ENCODE data around the gene TTLL4. TPM values are rescaled to one million over a fixed set of nuclear protein-coding genes. Genes with fewer than 3 reads are reported as not detected.
A peak's percentile ranks its signal among the peaks of the same experiment; 100 is the strongest.
"Not testable (repeated sequence)": the region's sequence is repeated elsewhere in the genome, so short reads cannot be mapped to it uniquely, and the experiment has no call there.

TTLL4 gene
- polyA plus RNA-seq, 2 donors, result 11.5 to 20.0 TPM

- no peak overlapping the region for H3K27ac ChIP-seq (ENCODE audit: low read depth in 2 of 2, low read length in 1 of 2)
- H3K4me1 ChIP-seq (ENCODE audit: control insufficient read depth in 2 of 2, insufficient read depth in 2 of 2, low read length in 1 of 2), result no peaks in the 10 kb centered on the region
- no peak overlapping the region for H3K4me3 ChIP-seq (ENCODE audit: low read depth in 1 of 2, low read length in 2 of 2)
- no peaks in the 10 kb centered on the region for H3K27me3 ChIP-seq (ENCODE audit: control insufficient read depth in 1 of 2, insufficient read depth in 2 of 2, low read length in 2 of 2)
- WGBS, 2 donors, result 73 to 75% methylated on average over 3 of the region's 3 CpGs
- H3K36me3 ChIP-seq (ENCODE audit: control insufficient read depth in 2 of 2, insufficient read depth in 2 of 2, low read length in 1 of 2), result peaks cover 4 to 10% of the 10 kb centered on the region in 2 donors
- no peaks in the 10 kb centered on the region for H3K9me3 ChIP-seq (ENCODE audit: control insufficient read depth in 2 of 2, insufficient read depth in 1 of 2, low read depth in 1 of 2, low read length in 1 of 2)
Measured at GRCh38 chr2:218680061-218680460, 30.6 kb upstream of the TTLL4 start.

DNA sequence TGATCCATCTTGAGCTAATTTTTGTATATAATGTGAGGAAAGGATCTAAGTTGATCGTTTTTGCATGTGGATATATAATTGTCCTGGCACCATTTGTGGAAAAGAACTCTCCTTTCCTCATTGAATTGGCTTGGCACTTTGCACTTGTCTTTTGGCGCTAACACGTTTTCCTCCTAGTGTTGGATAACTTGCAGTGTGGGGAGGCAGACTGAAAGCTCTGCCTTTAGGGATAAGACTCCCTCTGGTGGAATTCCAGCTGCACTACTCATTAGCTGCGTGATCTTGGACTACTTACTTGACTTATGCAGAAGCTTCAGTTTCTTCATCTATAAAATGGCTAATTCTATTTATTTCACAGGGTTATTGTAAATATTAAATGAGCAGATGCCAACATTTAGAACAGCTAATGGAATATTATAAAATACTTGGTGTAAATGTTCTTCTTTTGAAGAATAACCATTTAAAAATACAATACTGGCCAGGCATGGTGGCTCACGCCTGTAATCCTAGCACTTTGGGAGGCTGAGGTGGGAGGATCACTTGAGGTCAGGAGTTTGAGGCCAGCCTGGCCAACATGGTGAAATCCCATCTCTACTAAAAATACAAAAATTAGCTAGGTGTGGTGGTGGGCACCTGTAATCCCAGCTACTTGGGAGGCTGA is 23.1 kb upstream of the TTLL4 start:
- peaks cover 0 to 11% of the 10 kb centered on the region in 2 donors for H3K36me3 ChIP-seq (ENCODE audit: control insufficient read depth in 2 of 2, insufficient read depth in 2 of 2, low read length in 1 of 2)
- not testable (repeated sequence) for H3K27ac ChIP-seq (ENCODE audit: low read depth in 2 of 2, low read length in 1 of 2); H3K27me3 ChIP-seq (ENCODE audit: control insufficient read depth in 1 of 2, insufficient read depth in 2 of 2, low read length in 2 of 2); H3K9me3 ChIP-seq (ENCODE audit: control insufficient read depth in 2 of 2, insufficient read depth in 1 of 2, low read depth in 1 of 2, low read length in 1 of 2); H3K4me3 ChIP-seq (ENCODE audit: low read depth in 1 of 2, low read length in 2 of 2); H3K4me1 ChIP-seq (ENCODE audit: control insufficient read depth in 2 of 2, insufficient read depth in 2 of 2, low read length in 1 of 2)
- 26 to 29% methylated on average over 5 of the region's 5 CpGs for WGBS, 2 donors

- no peaks in the 10 kb centered on the region for H3K9me3 ChIP-seq (ENCODE audit: control insufficient read depth in 2 of 2, insufficient read depth in 1 of 2, low read depth in 1 of 2, low read length in 1 of 2)
- no peaks in the 10 kb centered on the region for H3K27me3 ChIP-seq (ENCODE audit: control insufficient read depth in 1 of 2, insufficient read depth in 2 of 2, low read length in 2 of 2)
- peaks cover 0 to 18% of the 10 kb centered on the region in 2 donors for H3K36me3 ChIP-seq (ENCODE audit: control insufficient read depth in 2 of 2, insufficient read depth in 2 of 2, low read length in 1 of 2)
- H3K27ac ChIP-seq (ENCODE audit: low read depth in 2 of 2, low read length in 1 of 2), result no peak overlapping the region
- H3K4me3 ChIP-seq (ENCODE audit: low read depth in 1 of 2, low read length in 2 of 2), result no peak overlapping the region
- no peaks in the 10 kb centered on the region for H3K4me1 ChIP-seq (ENCODE audit: control insufficient read depth in 2 of 2, insufficient read depth in 2 of 2, low read length in 1 of 2)
Measured at GRCh38 chr2:218691234-218691633, 19.4 kb upstream of the TTLL4 start.

GRCh38 chr2:218694405-218695145 is 16.1 kb upstream of the TTLL4 start:
- no peak overlapping the region for H3K27ac ChIP-seq (ENCODE audit: low read depth in 2 of 2, low read length in 1 of 2)
- H3K9me3 ChIP-seq (ENCODE audit: control insufficient read depth in 2 of 2, insufficient read depth in 1 of 2, low read depth in 1 of 2, low read length in 1 of 2), result no peaks in the 10 kb centered on the region
- H3K27me3 ChIP-seq (ENCODE audit: control insufficient read depth in 1 of 2, insufficient read depth in 2 of 2, low read length in 2 of 2), result no peaks in the 10 kb centered on the region
- peaks cover 7 to 26% of the 10 kb centered on the region in 2 donors for H3K36me3 ChIP-seq (ENCODE audit: control insufficient read depth in 2 of 2, insufficient read depth in 2 of 2, low read length in 1 of 2)
- no peak overlapping the region for H3K4me3 ChIP-seq (ENCODE audit: low read depth in 1 of 2, low read length in 2 of 2)
- H3K4me1 ChIP-seq (ENCODE audit: control insufficient read depth in 2 of 2, insufficient read depth in 2 of 2, low read length in 1 of 2), result no peaks in the 10 kb centered on the region
- 93 to 94% methylated on average over 3 of the region's 3 CpGs for WGBS, 2 donors

GRCh38 chr2:218698885-218699284 is 11.8 kb upstream of the TTLL4 start:
- Histone ChIP-seq H3K27me3 (ENCODE audit: control insufficient read depth in 1 of 2, insufficient read depth in 2 of 2, low read length in 2 of 2) (no peaks in the 10 kb centered on the region), H3K4me3 (ENCODE audit: low read depth in 1 of 2, low read length in 2 of 2) (no peak overlapping the region), H3K36me3 (ENCODE audit: control insufficient read depth in 2 of 2, insufficient read depth in 2 of 2, low read length in 1 of 2) (peaks cover 7 to 11% of the 10 kb centered on the region in 2 donors), H3K9me3 (ENCODE audit: control insufficient read depth in 2 of 2, insufficient read depth in 1 of 2, low read depth in 1 of 2, low read length in 1 of 2) (no peaks in the 10 kb centered on the region), H3K27ac (ENCODE audit: low read depth in 2 of 2, low read length in 1 of 2) (no peak overlapping the region), H3K4me1 (ENCODE audit: control insufficient read depth in 2 of 2, insufficient read depth in 2 of 2, low read length in 1 of 2) (no peaks in the 10 kb centered on the region)
- whole genome bisulfite sequencing, 2 donors, result 92 to 95% methylated on average over 8 of the region's 8 CpGs

DNA sequence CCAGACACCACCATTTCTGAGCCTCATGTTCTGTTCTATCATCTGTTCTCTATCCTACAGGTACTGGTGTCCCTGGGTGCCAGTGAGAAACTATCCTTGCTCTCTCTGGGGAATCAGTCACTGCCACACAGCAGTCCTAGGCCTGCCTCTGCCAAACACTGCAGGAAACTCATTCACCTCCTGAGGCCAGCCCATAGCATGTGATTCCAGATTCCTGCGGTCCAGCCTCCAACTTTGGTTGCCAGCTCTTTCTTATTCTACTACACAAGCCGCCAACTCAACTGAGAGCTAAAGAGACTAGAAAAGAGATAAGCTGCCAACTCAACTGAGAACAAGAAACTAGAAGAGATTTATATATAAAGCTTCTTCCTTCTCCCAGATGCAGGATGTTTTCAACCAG is 8.8 kb upstream of the TTLL4 start:
- H3K4me3 ChIP-seq (ENCODE audit: low read depth in 1 of 2, low read length in 2 of 2), result no peak overlapping the region
- no peaks in the 10 kb centered on the region for H3K9me3 ChIP-seq (ENCODE audit: control insufficient read depth in 2 of 2, insufficient read depth in 1 of 2, low read depth in 1 of 2, low read length in 1 of 2)
- peaks cover 7 to 11% of the 10 kb centered on the region in 2 donors for H3K36me3 ChIP-seq (ENCODE audit: control insufficient read depth in 2 of 2, insufficient read depth in 2 of 2, low read length in 1 of 2)
- no peak overlapping the region for H3K27ac ChIP-seq (ENCODE audit: low read depth in 2 of 2, low read length in 1 of 2)
- H3K27me3 ChIP-seq (ENCODE audit: control insufficient read depth in 1 of 2, insufficient read depth in 2 of 2, low read length in 2 of 2), result no peaks in the 10 kb centered on the region
- WGBS, 2 donors, result 70 to 81% methylated on average over 2 of the region's 2 CpGs
- no peaks in the 10 kb centered on the region for H3K4me1 ChIP-seq (ENCODE audit: control insufficient read depth in 2 of 2, insufficient read depth in 2 of 2, low read length in 1 of 2)

GRCh38 chr2:218703341-218703740 is 7.3 kb upstream of the TTLL4 start:
- H3K36me3 ChIP-seq (ENCODE audit: control insufficient read depth in 2 of 2, insufficient read depth in 2 of 2, low read length in 1 of 2), result peaks cover 4 to 8% of the 10 kb centered on the region in 2 donors
- 88 to 90% methylated on average over 4 of the region's 4 CpGs for WGBS, 2 donors
- no peak overlapping the region for H3K27ac ChIP-seq (ENCODE audit: low read depth in 2 of 2, low read length in 1 of 2)
- no peaks in the 10 kb centered on the region for H3K4me1 ChIP-seq (ENCODE audit: control insufficient read depth in 2 of 2, insufficient read depth in 2 of 2, low read length in 1 of 2)
- H3K9me3 ChIP-seq (ENCODE audit: control insufficient read depth in 2 of 2, insufficient read depth in 1 of 2, low read depth in 1 of 2, low read length in 1 of 2), result no peaks in the 10 kb centered on the region
- H3K4me3 ChIP-seq (ENCODE audit: low read depth in 1 of 2, low read length in 2 of 2), result no peak overlapping the region
- no peaks in the 10 kb centered on the region for H3K27me3 ChIP-seq (ENCODE audit: control insufficient read depth in 1 of 2, insufficient read depth in 2 of 2, low read length in 2 of 2)

- Histone ChIP-seq H3K9me3 (ENCODE audit: control insufficient read depth in 2 of 2, insufficient read depth in 1 of 2, low read depth in 1 of 2, low read length in 1 of 2) (no peaks in the 10 kb centered on the region), H3K36me3 (ENCODE audit: control insufficient read depth in 2 of 2, insufficient read depth in 2 of 2, low read length in 1 of 2) (no peaks in the 10 kb centered on the region), H3K4me1 (ENCODE audit: control insufficient read depth in 2 of 2, insufficient read depth in 2 of 2, low read length in 1 of 2) (no peaks in the 10 kb centered on the region), H3K27ac (ENCODE audit: low read depth in 2 of 2, low read length in 1 of 2) (no peak overlapping the region), H3K4me3 (ENCODE audit: low read depth in 1 of 2, low read length in 2 of 2) (no peak overlapping the region), H3K27me3 (ENCODE audit: control insufficient read depth in 1 of 2, insufficient read depth in 2 of 2, low read length in 2 of 2) (no peaks in the 10 kb centered on the region)
- WGBS, 2 donors, result 91 to 97% methylated on average over 4 of the region's 4 CpGs
Measured at GRCh38 chr2:218708086-218708485, 2.5 kb upstream of the TTLL4 start.

DNA sequence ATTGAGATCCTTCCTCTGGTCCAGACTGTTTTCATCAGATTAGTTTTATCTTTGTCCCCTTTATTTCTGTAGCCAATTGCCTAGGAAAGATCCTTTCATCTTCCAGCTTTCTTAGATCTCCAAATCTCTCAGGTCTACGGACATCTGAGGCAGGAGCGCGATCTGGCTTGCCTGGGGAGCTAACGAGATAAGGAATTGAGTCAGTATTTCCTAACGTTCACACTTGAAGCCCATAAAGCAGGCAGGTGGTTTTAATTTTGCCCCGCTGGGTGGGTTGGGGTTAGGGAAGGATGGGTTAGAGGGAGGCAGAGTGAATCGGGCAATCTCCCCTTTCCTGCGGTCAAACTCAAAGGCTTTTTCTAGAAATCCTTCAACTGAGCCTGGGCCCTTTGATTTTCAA is 727 bp upstream of the TTLL4 start:
- H3K27me3 ChIP-seq (ENCODE audit: control insufficient read depth in 1 of 2, insufficient read depth in 2 of 2, low read length in 2 of 2), result no peaks in the 10 kb centered on the region
- no peak overlapping the region for H3K4me3 ChIP-seq (ENCODE audit: low read depth in 1 of 2, low read length in 2 of 2)
- H3K36me3 ChIP-seq (ENCODE audit: control insufficient read depth in 2 of 2, insufficient read depth in 2 of 2, low read length in 1 of 2), result no peaks in the 10 kb centered on the region
- no peaks in the 10 kb centered on the region for H3K9me3 ChIP-seq (ENCODE audit: control insufficient read depth in 2 of 2, insufficient read depth in 1 of 2, low read depth in 1 of 2, low read length in 1 of 2)
- H3K4me1 ChIP-seq (ENCODE audit: control insufficient read depth in 2 of 2, insufficient read depth in 2 of 2, low read length in 1 of 2), result no peaks in the 10 kb centered on the region
- H3K27ac ChIP-seq (ENCODE audit: low read depth in 2 of 2, low read length in 1 of 2), result no peak overlapping the region
- WGBS, 2 donors, result 85 to 86% methylated on average over 8 of the region's 8 CpGs

DNA sequence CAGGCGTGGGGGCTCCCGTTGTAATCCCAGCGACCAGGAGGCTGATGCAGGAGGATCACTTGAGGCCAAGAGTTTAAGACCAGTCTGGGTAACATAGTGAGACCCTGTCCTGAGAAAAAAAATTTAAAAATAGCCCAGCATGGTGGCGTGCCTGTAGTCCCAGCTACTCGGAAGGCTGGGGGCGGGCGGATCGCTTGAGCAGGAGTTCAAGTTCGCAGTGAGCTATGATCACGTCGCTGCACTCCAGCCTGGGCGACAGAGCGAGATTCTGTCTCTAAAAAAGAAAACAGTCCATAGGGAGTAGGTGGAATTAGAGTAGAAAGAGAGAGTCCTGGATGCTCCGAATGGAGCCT is 325 bp upstream of the TTLL4 start:
- Histone ChIP-seq H3K4me1 (ENCODE audit: control insufficient read depth in 2 of 2, insufficient read depth in 2 of 2, low read length in 1 of 2) (no peaks in the 10 kb centered on the region), H3K9me3 (ENCODE audit: control insufficient read depth in 2 of 2, insufficient read depth in 1 of 2, low read depth in 1 of 2, low read length in 1 of 2) (no peaks in the 10 kb centered on the region), H3K27me3 (ENCODE audit: control insufficient read depth in 1 of 2, insufficient read depth in 2 of 2, low read length in 2 of 2) (no peaks in the 10 kb centered on the region), H3K36me3 (ENCODE audit: control insufficient read depth in 2 of 2, insufficient read depth in 2 of 2, low read length in 1 of 2) (no peaks in the 10 kb centered on the region), H3K27ac (ENCODE audit: low read depth in 2 of 2, low read length in 1 of 2) (no peak overlapping the region), H3K4me3 (ENCODE audit: low read depth in 1 of 2, low read length in 2 of 2) (peak overlapping the region in 1 of 2 donors; percentile 19)
- 44 to 48% methylated on average over 14 of the region's 14 CpGs for WGBS, 2 donors
